ENCODE data around the gene KCNMA1. TPM values are rescaled to one million over a fixed set of nuclear protein-coding genes. Genes with fewer than 3 reads are reported as not detected.

KCNMA1 gene
- polyA plus RNA-seq, 1 donor from 2014 or later = 60.8 TPM

DNA sequence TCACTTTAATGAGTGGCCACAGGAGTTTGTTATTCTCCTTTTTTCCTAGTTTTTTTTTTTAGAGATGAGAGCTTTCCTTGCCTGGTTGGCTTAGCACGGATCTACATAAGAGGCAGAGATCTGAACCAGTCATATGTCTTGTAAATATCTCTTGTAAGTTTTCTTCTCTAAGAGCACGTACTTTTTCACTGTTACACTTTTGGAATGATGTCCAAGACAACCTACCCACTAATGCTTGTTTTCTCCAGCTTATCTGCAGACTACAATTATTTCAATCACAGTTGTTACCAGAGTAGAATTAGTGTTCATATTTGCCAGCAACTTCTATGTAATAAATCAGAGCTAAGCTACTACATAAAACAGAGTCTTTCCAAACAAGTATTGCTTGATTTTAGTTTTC lies 444.6 kb downstream of the KCNMA1 start:
- Histone ChIP-seq H3K4me3 (ENCODE audit: low read length) (no peak overlapping the region), H2AFZ (ENCODE audit: low read depth, low read length) (no peak overlapping the region), H3F3A (ENCODE audit: insufficient read depth, low read length, poor library complexity, severe bottlenecking) (no peaks in the 10 kb centered on the region), H3K27me3 (ENCODE audit: insufficient read depth, low read depth, low read length) (no peaks in the 10 kb centered on the region), H3K4me2 (ENCODE audit: low read length) (no peak overlapping the region), H3K79me2 (replicated peaks; ENCODE audit: insufficient read depth, low read length) (no peaks in the 10 kb centered on the region), H3K9me2 (ENCODE audit: insufficient read depth, low read length) (no peaks in the 10 kb centered on the region), H4K20me1 (ENCODE audit: insufficient read depth) (no peaks in the 10 kb centered on the region), H3K36me3 (ENCODE audit: insufficient read depth, low read length) (no peaks in the 10 kb centered on the region), H3K27ac (ENCODE audit: low read length) (no peak overlapping the region), H3K9ac (ENCODE audit: low read length) (no peak overlapping the region), H3K9me3 (ENCODE audit: low read length) (no peaks in the 10 kb centered on the region)
- TF ChIP-seq RAD21 (conservative IDR thresholded peaks at IDR 0.05) (no peak), EP300 (conservative IDR thresholded peaks at IDR 0.05; ENCODE audit: poor library complexity, severe bottlenecking) (no peak), POLR2AphosphoS5 (IDR thresholded peaks at IDR 0.05) (no peak), SMC3 (conservative IDR thresholded peaks at IDR 0.05; ENCODE audit: poor library complexity) (no peak), TAF1 (IDR thresholded peaks at IDR 0.05; ENCODE audit: low read depth) (no peak)
- TF ChIP-seq, protein P1, sequence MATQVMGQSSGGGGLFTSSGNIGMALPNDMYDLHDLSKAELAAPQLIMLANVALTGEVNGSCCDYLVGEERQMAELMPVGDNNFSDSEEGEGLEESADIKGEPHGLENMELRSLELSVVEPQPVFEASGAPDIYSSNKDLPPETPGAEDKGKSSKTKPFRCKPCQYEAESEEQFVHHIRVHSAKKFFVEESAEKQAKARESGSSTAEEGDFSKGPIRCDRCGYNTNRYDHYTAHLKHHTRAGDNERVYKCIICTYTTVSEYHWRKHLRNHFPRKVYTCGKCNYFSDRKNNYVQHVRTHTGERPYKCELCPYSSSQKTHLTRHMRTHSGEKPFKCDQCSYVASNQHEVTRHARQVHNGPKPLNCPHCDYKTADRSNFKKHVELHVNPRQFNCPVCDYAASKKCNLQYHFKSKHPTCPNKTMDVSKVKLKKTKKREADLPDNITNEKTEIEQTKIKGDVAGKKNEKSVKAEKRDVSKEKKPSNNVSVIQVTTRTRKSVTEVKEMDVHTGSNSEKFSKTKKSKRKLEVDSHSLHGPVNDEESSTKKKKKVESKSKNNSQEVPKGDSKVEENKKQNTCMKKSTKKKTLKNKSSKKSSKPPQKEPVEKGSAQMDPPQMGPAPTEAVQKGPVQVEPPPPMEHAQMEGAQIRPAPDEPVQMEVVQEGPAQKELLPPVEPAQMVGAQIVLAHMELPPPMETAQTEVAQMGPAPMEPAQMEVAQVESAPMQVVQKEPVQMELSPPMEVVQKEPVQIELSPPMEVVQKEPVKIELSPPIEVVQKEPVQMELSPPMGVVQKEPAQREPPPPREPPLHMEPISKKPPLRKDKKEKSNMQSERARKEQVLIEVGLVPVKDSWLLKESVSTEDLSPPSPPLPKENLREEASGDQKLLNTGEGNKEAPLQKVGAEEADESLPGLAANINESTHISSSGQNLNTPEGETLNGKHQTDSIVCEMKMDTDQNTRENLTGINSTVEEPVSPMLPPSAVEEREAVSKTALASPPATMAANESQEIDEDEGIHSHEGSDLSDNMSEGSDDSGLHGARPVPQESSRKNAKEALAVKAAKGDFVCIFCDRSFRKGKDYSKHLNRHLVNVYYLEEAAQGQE (IDR thresholded peaks at IDR 0.05; ENCODE audit: borderline replicate concordance) = no peak

DNA sequence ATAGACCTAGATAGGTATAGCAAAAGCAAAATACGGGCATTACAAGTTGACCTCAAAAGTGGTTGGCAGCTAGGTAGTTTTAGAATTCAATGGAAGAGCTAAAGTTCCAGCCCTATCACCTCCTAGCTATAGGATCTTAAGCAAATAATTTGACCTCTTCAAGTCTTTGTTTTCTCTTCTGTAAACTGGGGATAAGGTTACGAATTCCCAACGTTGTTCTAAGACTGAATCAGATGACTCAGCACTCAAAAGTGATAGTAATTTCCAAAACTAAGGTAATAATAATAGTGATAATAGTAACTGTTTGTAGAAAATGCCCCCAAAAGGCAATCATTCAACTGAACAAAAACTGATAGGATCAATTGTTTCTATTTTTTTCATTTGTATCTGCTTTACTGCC lies 445.2 kb downstream of the KCNMA1 start:
- no peaks in the 10 kb centered on the region for H3K27me3 ChIP-seq (ENCODE audit: insufficient read depth, low read depth, low read length)
- no peaks in the 10 kb centered on the region for H3K9me2 ChIP-seq (ENCODE audit: insufficient read depth, low read length)
- no peaks in the 10 kb centered on the region for H3K9me3 ChIP-seq (ENCODE audit: low read length)
- no peaks in the 10 kb centered on the region for H3F3A ChIP-seq (ENCODE audit: insufficient read depth, low read length, poor library complexity, severe bottlenecking)
- no peak overlapping the region for H3K9ac ChIP-seq (ENCODE audit: low read length)
- H2AFZ ChIP-seq (ENCODE audit: low read depth, low read length) = no peak overlapping the region
- H3K36me3 ChIP-seq (ENCODE audit: insufficient read depth, low read length) = no peaks in the 10 kb centered on the region
- H3K4me3 ChIP-seq (ENCODE audit: low read length) = no peak overlapping the region
- no peaks in the 10 kb centered on the region for H4K20me1 ChIP-seq (ENCODE audit: insufficient read depth)
- no peaks in the 10 kb centered on the region for H3K79me2 ChIP-seq (replicated peaks; ENCODE audit: insufficient read depth, low read length)
- no peak overlapping the region for H3K27ac ChIP-seq (ENCODE audit: low read length)
- TF ChIP-seq TAF1 (IDR thresholded peaks at IDR 0.05; ENCODE audit: low read depth) = no peak
- no peak overlapping the region for H3K4me2 ChIP-seq (ENCODE audit: low read length)

DNA sequence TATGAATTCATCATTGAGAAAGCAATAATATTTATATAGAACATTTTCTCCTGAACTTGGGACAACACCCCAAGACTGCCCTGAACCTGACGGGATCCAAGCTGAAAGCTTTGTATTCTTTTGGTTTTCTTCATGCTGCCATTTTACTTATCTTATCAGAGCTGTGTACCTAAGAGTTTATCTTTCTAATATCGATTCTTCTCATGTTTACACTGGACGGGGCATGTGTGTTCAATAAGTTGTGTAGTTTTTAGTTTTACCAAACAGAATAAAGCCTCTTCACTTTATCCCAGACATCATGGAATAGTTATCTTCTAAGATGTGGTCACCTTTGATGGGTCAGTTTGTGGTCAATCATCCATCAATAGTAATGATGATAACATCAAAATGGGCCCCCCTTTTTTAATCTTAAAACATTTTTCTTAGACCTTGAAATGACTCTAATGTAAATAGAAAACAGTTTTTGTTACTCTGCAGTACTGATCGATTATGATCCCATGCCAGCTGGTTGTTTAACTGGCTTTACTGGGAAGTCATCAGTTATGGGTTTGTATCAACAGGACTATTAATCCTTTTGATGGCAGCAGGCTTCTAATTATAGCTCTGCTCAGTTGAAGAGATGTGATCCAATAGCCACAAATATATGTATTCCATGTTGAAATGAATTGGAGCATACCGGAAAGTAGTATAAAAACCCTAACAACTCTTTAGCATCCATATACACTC lies 446.1 kb downstream of the KCNMA1 start:
- Histone ChIP-seq H3K4me2 (ENCODE audit: low read length) (no peak overlapping the region), H3K9me2 (ENCODE audit: insufficient read depth, low read length) (no peaks in the 10 kb centered on the region), H3K27me3 (ENCODE audit: insufficient read depth, low read depth, low read length) (no peaks in the 10 kb centered on the region), H3K4me3 (ENCODE audit: low read length) (no peak overlapping the region), H4K20me1 (ENCODE audit: insufficient read depth) (no peaks in the 10 kb centered on the region), H3K36me3 (ENCODE audit: insufficient read depth, low read length) (no peaks in the 10 kb centered on the region), H3K79me2 (replicated peaks; ENCODE audit: insufficient read depth, low read length) (no peaks in the 10 kb centered on the region), H2AFZ (ENCODE audit: low read depth, low read length) (no peak overlapping the region), H3K9ac (ENCODE audit: low read length) (no peak overlapping the region), H3K27ac (ENCODE audit: low read length) (no peak overlapping the region), H3K9me3 (ENCODE audit: low read length) (no peaks in the 10 kb centered on the region), H3F3A (ENCODE audit: insufficient read depth, low read length, poor library complexity, severe bottlenecking) (no peaks in the 10 kb centered on the region)
- no peak for TF ChIP-seq SMC3 (conservative IDR thresholded peaks at IDR 0.05; ENCODE audit: poor library complexity)
- TF ChIP-seq, protein P2, sequence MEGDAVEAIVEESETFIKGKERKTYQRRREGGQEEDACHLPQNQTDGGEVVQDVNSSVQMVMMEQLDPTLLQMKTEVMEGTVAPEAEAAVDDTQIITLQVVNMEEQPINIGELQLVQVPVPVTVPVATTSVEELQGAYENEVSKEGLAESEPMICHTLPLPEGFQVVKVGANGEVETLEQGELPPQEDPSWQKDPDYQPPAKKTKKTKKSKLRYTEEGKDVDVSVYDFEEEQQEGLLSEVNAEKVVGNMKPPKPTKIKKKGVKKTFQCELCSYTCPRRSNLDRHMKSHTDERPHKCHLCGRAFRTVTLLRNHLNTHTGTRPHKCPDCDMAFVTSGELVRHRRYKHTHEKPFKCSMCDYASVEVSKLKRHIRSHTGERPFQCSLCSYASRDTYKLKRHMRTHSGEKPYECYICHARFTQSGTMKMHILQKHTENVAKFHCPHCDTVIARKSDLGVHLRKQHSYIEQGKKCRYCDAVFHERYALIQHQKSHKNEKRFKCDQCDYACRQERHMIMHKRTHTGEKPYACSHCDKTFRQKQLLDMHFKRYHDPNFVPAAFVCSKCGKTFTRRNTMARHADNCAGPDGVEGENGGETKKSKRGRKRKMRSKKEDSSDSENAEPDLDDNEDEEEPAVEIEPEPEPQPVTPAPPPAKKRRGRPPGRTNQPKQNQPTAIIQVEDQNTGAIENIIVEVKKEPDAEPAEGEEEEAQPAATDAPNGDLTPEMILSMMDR (IDR thresholded peaks at IDR 0.05; ENCODE audit: poor library complexity, severe bottlenecking) = no peak
- TF ChIP-seq EP300 (conservative IDR thresholded peaks at IDR 0.05; ENCODE audit: poor library complexity, severe bottlenecking) = no peak
- TF ChIP-seq POLR2AphosphoS5 (IDR thresholded peaks at IDR 0.05) = no peak
- TF ChIP-seq, protein P1 (IDR thresholded peaks at IDR 0.05; ENCODE audit: borderline replicate concordance) = no peak
- TF ChIP-seq EZH2 (IDR thresholded peaks at IDR 0.05; ENCODE audit: borderline replicate concordance, insufficient read depth, low read length, poor library complexity, severe bottlenecking) = no peak
- no peak for TF ChIP-seq TAF1 (IDR thresholded peaks at IDR 0.05; ENCODE audit: low read depth)
- TF ChIP-seq RAD21 (conservative IDR thresholded peaks at IDR 0.05) = no peak
- TF ChIP-seq MXI1 (conservative IDR thresholded peaks at IDR 0.05; ENCODE audit: poor library complexity, severe bottlenecking) = no peak

Measured in neural cell (in vitro differentiated cells).